ENCODE results near the gene PTPRK.

GRCh38 chr6:128368213-128368944, 152.0 kb downstream of the PTPRK start:
- TF ChIP-seq POLR2AphosphoS5 (IDR thresholded peaks at IDR 0.05; ENCODE audit: low read depth, low read length) (no peak), POLR2A (IDR thresholded peaks at IDR 0.05; ENCODE audit: low read depth, low read length) (no peak), TAF1 (IDR thresholded peaks at IDR 0.05; ENCODE audit: low read depth, low read length) (no peak)

Data from GM12891 (cell line).